Smooth muscle cell (in vitro differentiated cells): Measurements from ENCODE around the gene MAP7D3. TPM values are rescaled to one million over a fixed set of nuclear protein-coding genes. Genes with fewer than 3 reads are reported as not detected.

Experiments
- DNase-seq: peaks from one replicate; lab custom pipeline; 2025; ENCODE audit not compliant: unreplicated experiment; lab: John Stamatoyannopoulos, UW
- H2AFZ ChIP-seq: fragments of 200-600 bp; sonication (generic); 2 replicates; pipeline ENCODE4 v1.6.0; 2016; ENCODE audit warnings: antibody characterized with exemption, low read depth, mild to moderate bottlenecking
- H3F3A ChIP-seq: fragments of 200-600 bp; sonication (generic); 2 replicates; pipeline ENCODE4 v1.6.0; 2017; ENCODE audit warnings: antibody characterized with exemption, low read depth
- H3K27ac ChIP-seq: fragments of 200-600 bp; sonication (generic); 2 replicates; pipeline ENCODE4 v1.5.1; 2016; ENCODE audit warnings: low read depth, mild to moderate bottlenecking
- H3K27me3 ChIP-seq: fragments of 200-600 bp; sonication (generic); 2 replicates; pipeline ENCODE4 v1.6.1; 2016; ENCODE audit warnings: low read depth, mild to moderate bottlenecking
- H3K36me3 ChIP-seq: fragments of 200-600 bp; sonication (generic); 2 replicates; pipeline ENCODE4 v1.5.1; 2016; ENCODE audit warnings: low read depth
- H3K4me1 ChIP-seq: fragments of 200-600 bp; sonication (generic); 2 replicates; pipeline ENCODE4 v1.5.1; 2016; ENCODE audit warnings: low read depth
- H3K4me2 ChIP-seq: fragments of 200-600 bp; sonication (generic); 2 replicates; pipeline ENCODE4 v1.6.0; 2016; ENCODE audit warnings: mild to moderate bottlenecking
- H3K4me3 ChIP-seq: fragments of 200-600 bp; sonication (generic); 2 replicates; pipeline ENCODE4 v1.5.1; 2016; ENCODE audit warnings: mild to moderate bottlenecking
- H3K79me2 ChIP-seq: fragments of 200-600 bp; sonication (generic); 2 replicates; pipeline ENCODE4 v1.6.0; 2016; ENCODE audit warnings: low read depth, mild to moderate bottlenecking
- H3K9ac ChIP-seq: fragments of 200-600 bp; sonication (generic); 2 replicates; pipeline ENCODE4 v1.6.0; 2016; ENCODE audit warnings: low read depth
- H3K9me3 ChIP-seq: fragments of 200-600 bp; sonication (generic); replicated peaks from 2 replicates; pipeline ENCODE4 v1.5.1; 2016; ENCODE audit warnings: low read depth
- H4K20me1 ChIP-seq: fragments of 200-600 bp; sonication (generic); 2 replicates; pipeline ENCODE4 v1.6.0; 2016; ENCODE audit warnings: low read depth
- CTCF ChIP-seq: fragments of 200-600 bp; sonication (generic); IDR thresholded peaks from 2 replicates; pipeline ENCODE4 v1.5.1; 2017; ENCODE audit warnings: borderline replicate concordance, mild to moderate bottlenecking, antibody characterized with exemption; ENCODE audit not compliant: insufficient read depth, poor library complexity, severe bottlenecking
- WGBS: methylation state at CpG from one replicate; pipeline ENCODE4 v1.1.7; 2016; ENCODE audit warnings: low lambda C conversion rate; 5-methylcytosine and 5-hydroxymethylcytosine counted together
- polyA plus RNA-seq: library from polyadenylated mRNA; unstranded; fragments of >200 nt; fragmentation: Nextera tagmentation; extraction: Ambion mirVana; gene quantifications from 2 replicates; pipeline ENCODE4 v1.2.1, GENCODE V29; 2016
- total RNA-seq: library from RNA; depleted of rRNA; stranded (reverse); fragments of >200 nt; gene quantifications from 2 replicates; pipeline ENCODE4 v1.2.3, GENCODE V29; 2014

Gene MAP7D3
- total and polyA plus RNA-seq, 2 experiments from 2014 or later, result 8.1 to 9.3 TPM

GRCh38 chrX:136198010-136198409 lies 53.2 kb downstream of the MAP7D3 start:
- peak overlapping the region; percentile 26 for H3K4me2 ChIP-seq
- no peak overlapping the region for H3K4me3 ChIP-seq
- TF ChIP-seq CTCF, result no peak
- H4K20me1 ChIP-seq, result no peaks in the 10 kb centered on the region
- no peaks in the 10 kb centered on the region for H3K36me3 ChIP-seq
- H3K27ac ChIP-seq, result no peak overlapping the region
- no peak overlapping the region for H2AFZ ChIP-seq
- no peaks in the 10 kb centered on the region for H3K79me2 ChIP-seq
- no peaks in the 10 kb centered on the region for H3K9me3 ChIP-seq
- no peaks in the 10 kb centered on the region for H3F3A ChIP-seq
- no peak for DNase-seq
- H3K9ac ChIP-seq, result no peak overlapping the region
- H3K4me1 ChIP-seq, result no peaks in the 10 kb centered on the region
- H3K27me3 ChIP-seq, result no peaks in the 10 kb centered on the region

- DNase-seq, result no peak
- no peaks in the 10 kb centered on the region for H4K20me1 ChIP-seq
- H3K4me2 ChIP-seq, result peak overlapping the region; percentile 6
- 51% methylated on average over 7 of the region's 7 CpGs for WGBS
- H3K4me3 ChIP-seq, result no peak overlapping the region
- H3K36me3 ChIP-seq, result no peaks in the 10 kb centered on the region
- peaks cover 4% of the 10 kb centered on the region for H3K4me1 ChIP-seq
- no peak overlapping the region for H3K27ac ChIP-seq
- H3K79me2 ChIP-seq, result no peaks in the 10 kb centered on the region
- no peak overlapping the region for H3K9ac ChIP-seq
- no peak overlapping the region for H2AFZ ChIP-seq
- no peak for TF ChIP-seq CTCF
- no peaks in the 10 kb centered on the region for H3K27me3 ChIP-seq
- H3F3A ChIP-seq, result no peaks in the 10 kb centered on the region
- H3K9me3 ChIP-seq, result no peaks in the 10 kb centered on the region
Measured at GRCh38 chrX:136196691-136197155, 54.5 kb downstream of the MAP7D3 start.

DNA sequence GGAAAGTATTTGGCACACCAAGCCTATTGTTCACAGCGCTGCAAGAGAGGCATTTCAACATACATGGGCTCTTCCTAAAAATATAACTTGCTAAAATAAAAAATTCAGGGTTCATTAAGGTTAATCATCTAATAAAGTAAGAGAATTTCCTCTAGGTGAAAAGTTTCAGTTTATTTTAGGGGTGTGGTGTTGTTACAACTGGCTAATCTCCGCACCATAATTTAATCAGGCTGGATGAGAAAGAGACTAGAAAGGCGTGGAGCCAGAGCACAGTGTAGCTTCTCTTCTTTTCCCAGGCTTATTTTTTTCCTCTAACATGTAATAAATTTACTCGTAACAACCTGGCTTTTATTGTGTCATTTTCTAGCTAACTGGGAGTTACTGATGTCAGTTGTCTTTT lies 56.0 kb downstream of the MAP7D3 start:
- Histone ChIP-seq H3K9ac (no peak overlapping the region), H3F3A (no peaks in the 10 kb centered on the region), H2AFZ (no peak overlapping the region), H3K27me3 (no peaks in the 10 kb centered on the region), H3K4me3 (no peak overlapping the region), H3K27ac (no peak overlapping the region), H3K79me2 (no peaks in the 10 kb centered on the region), H3K9me3 (no peaks in the 10 kb centered on the region), H3K4me2 (no peak overlapping the region), H3K36me3 (no peaks in the 10 kb centered on the region), H3K4me1 (peaks cover 4% of the 10 kb centered on the region), H4K20me1 (no peaks in the 10 kb centered on the region)
- 77% methylated on average over 4 of the region's 4 CpGs for WGBS
- DNase-seq, result no peak
- TF ChIP-seq CTCF, result no peak

GRCh38 chrX:136194536-136194935 lies 56.7 kb downstream of the MAP7D3 start:
- H3K27ac ChIP-seq, result no peak overlapping the region
- peaks cover 4% of the 10 kb centered on the region for H3K4me1 ChIP-seq
- H3K4me2 ChIP-seq, result no peak overlapping the region
- H2AFZ ChIP-seq, result no peak overlapping the region
- WGBS, result 69% methylated on average over 2 of the region's 2 CpGs
- no peak overlapping the region for H3K4me3 ChIP-seq
- no peak overlapping the region for H3K9ac ChIP-seq
- no peak for DNase-seq
- H4K20me1 ChIP-seq, result no peaks in the 10 kb centered on the region
- no peak for TF ChIP-seq CTCF
- no peaks in the 10 kb centered on the region for H3F3A ChIP-seq
- no peaks in the 10 kb centered on the region for H3K9me3 ChIP-seq
- no peaks in the 10 kb centered on the region for H3K36me3 ChIP-seq
- no peaks in the 10 kb centered on the region for H3K79me2 ChIP-seq
- H3K27me3 ChIP-seq, result no peaks in the 10 kb centered on the region
